GM19193 (cell line): Measurements from ENCODE around the gene METTL22.

Experiments
- POLR2A ChIP-seq: IDR thresholded peaks from 4 replicates; pipeline ENCODE4 v1.6.1; 2011; ENCODE audit not compliant: insufficient read depth, insufficient read length; ENCODE audit errors: extremely low read depth

Gene METTL22

GRCh38 chr16:8621572-8622314 lies at the start of gene METTL22:
Gene METTL22 (plus strand): TSS chr16:8621698. CDS start chr16:8625666, 3,968 bp downstream.
- peak; percentile 88 for TF ChIP-seq POLR2A

GRCh38 chr16:8572063-8572918 lies 49.2 kb upstream of the METTL22 start:
- no peak for TF ChIP-seq POLR2A

- no peak for TF ChIP-seq POLR2A
Observed at GRCh38 chr16:8572919-8573724, 48.4 kb upstream of the METTL22 start.

- no peak for TF ChIP-seq POLR2A
Observed at GRCh38 chr16:8575399-8575798, 46.1 kb upstream of the METTL22 start.

- TF ChIP-seq POLR2A = no peak
Observed at GRCh38 chr16:8576141-8577004, 45.1 kb upstream of the METTL22 start.

- TF ChIP-seq POLR2A = no peak
Observed at GRCh38 chr16:8577678-8578304, 43.7 kb upstream of the METTL22 start.

GRCh38 chr16:8579559-8579958 lies 41.9 kb upstream of the METTL22 start:
- TF ChIP-seq POLR2A = no peak

GRCh38 chr16:8581831-8582580 lies 39.5 kb upstream of the METTL22 start:
- no peak for TF ChIP-seq POLR2A

- no peak for TF ChIP-seq POLR2A
Observed at GRCh38 chr16:8583199-8583598, 38.3 kb upstream of the METTL22 start.

- no peak for TF ChIP-seq POLR2A
Observed at GRCh38 chr16:8583732-8584131, 37.8 kb upstream of the METTL22 start.

GRCh38 chr16:8585041-8585440 lies 36.5 kb upstream of the METTL22 start:
- TF ChIP-seq POLR2A = no peak

GRCh38 chr16:8585857-8586256 lies 35.6 kb upstream of the METTL22 start:
- TF ChIP-seq POLR2A = no peak

- TF ChIP-seq POLR2A = no peak
Observed at GRCh38 chr16:8587065-8587464, 34.4 kb upstream of the METTL22 start.
